Neural progenitor cell (in vitro differentiated cells): ENCODE data around the gene HAO2. TPM values are rescaled to one million over a fixed set of nuclear protein-coding genes. Genes with fewer than 3 reads are reported as not detected.
"Not testable (repeated sequence)": the region's sequence is repeated elsewhere in the genome, so short reads cannot be mapped to it uniquely, and the experiment has no call there.

Experiments used
- DNase-seq: peaks from one replicate; pipeline ENCODE4 v3.0.0-alpha.2; 2016; ENCODE audit warnings: low spot score
- H2AFZ ChIP-seq: fragments of 200-600 bp; sonication (generic); replicated peaks from 2 replicates; pipeline ENCODE4 v1.6.1; 2016; ENCODE audit warnings: antibody characterized with exemption
- H3F3A ChIP-seq: fragments of 200-600 bp; sonication (generic); 2 replicates; pipeline ENCODE4 v1.6.1; 2016; ENCODE audit warnings: antibody characterized with exemption, low read depth
- H3K27ac ChIP-seq: fragments of 200-600 bp; sonication (generic); 2 replicates; pipeline ENCODE4 v1.5.1; 2016; ENCODE audit warnings: mild to moderate bottlenecking
- H3K27me3 ChIP-seq: fragments of 200-600 bp; sonication (generic); 2 replicates; pipeline ENCODE4 v1.6.1; 2016; ENCODE audit warnings: mild to moderate bottlenecking, moderate library complexity
- H3K36me3 ChIP-seq: fragments of 200-600 bp; sonication (generic); 2 replicates; pipeline ENCODE4 v1.5.1; 2016
- H3K4me1 ChIP-seq: fragments of 200-600 bp; sonication (generic); 2 replicates; pipeline ENCODE4 v1.6.1; 2016; ENCODE audit warnings: mixed run types
- H3K4me2 ChIP-seq: fragments of 200-600 bp; sonication (generic); 2 replicates; pipeline ENCODE4 v1.6.1; 2016
- H3K4me3 ChIP-seq: fragments of 200-600 bp; sonication (generic); 2 replicates; pipeline ENCODE4 v1.5.1; 2016
- H3K79me2 ChIP-seq: fragments of 200-600 bp; sonication (generic); 2 replicates; pipeline ENCODE4 v1.6.1; 2016; ENCODE audit warnings: low read depth
- H3K9ac ChIP-seq: fragments of 200-600 bp; sonication (generic); 2 replicates; pipeline ENCODE4 v1.6.1; 2016
- H3K9me3 ChIP-seq: fragments of 200-600 bp; sonication (generic); 2 replicates; pipeline ENCODE4 v1.5.1; 2016; ENCODE audit warnings: low read depth
- H4K20me1 ChIP-seq: fragments of 200-600 bp; sonication (generic); 2 replicates; pipeline ENCODE4 v1.6.1; 2016; ENCODE audit warnings: low read depth
- H3K27ac Mint-ChIP-seq: 3 replicates; pipeline ENCODE4 v1.8.0; 2021; ENCODE audit warnings: mixed read lengths
- H3K27me3 Mint-ChIP-seq: 2 replicates; pipeline ENCODE4 v1.8.0; 2022; ENCODE audit warnings: low read depth, mild to moderate bottlenecking, inconsistent platforms, moderate library complexity, mixed read lengths; ENCODE audit not compliant: insufficient read depth
- H3K36me3 Mint-ChIP-seq: 3 replicates; pipeline ENCODE4 v1.8.0; 2021; ENCODE audit warnings: mixed read lengths
- H3K4me1 Mint-ChIP-seq: 3 replicates; pipeline ENCODE4 v1.8.0; 2021; ENCODE audit warnings: mixed read lengths
- H3K4me3 Mint-ChIP-seq: 3 replicates; pipeline ENCODE4 v1.8.0; 2021; ENCODE audit warnings: mild to moderate bottlenecking, moderate library complexity, mixed read lengths
- H3K9me3 Mint-ChIP-seq: 3 replicates; pipeline ENCODE4 v1.8.0; 2020; ENCODE audit warnings: mixed read lengths
- CTCF ChIP-seq: fragments of 200-600 bp; sonication (generic); IDR thresholded peaks from 2 replicates; pipeline ENCODE4 v1.5.1; 2017; ENCODE audit warnings: antibody characterized with exemption, mild to moderate bottlenecking
- EZH2 ChIP-seq: fragments of 200-600 bp; sonication (generic); IDR thresholded peaks from 2 replicates; pipeline ENCODE4 v1.6.1; 2017; ENCODE audit warnings: antibody characterized with exemption, mild to moderate bottlenecking, moderate library complexity
- EZH2phosphoT487 ChIP-seq: fragments of 200-600 bp; sonication (generic); IDR thresholded peaks from 2 replicates; pipeline ENCODE4 v1.6.1; 2017; ENCODE audit warnings: antibody characterized with exemption
- total RNA-seq: library from RNA; depleted of rRNA; stranded (reverse); fragments of >200 nt; gene quantifications from 2 replicates; pipeline ENCODE4 v1.2.3, GENCODE V29; 2015; ENCODE audit warnings: low replicate concordance

HAO2 gene
- total RNA-seq, 1 donor from 2014 or later: not detected

DNA sequence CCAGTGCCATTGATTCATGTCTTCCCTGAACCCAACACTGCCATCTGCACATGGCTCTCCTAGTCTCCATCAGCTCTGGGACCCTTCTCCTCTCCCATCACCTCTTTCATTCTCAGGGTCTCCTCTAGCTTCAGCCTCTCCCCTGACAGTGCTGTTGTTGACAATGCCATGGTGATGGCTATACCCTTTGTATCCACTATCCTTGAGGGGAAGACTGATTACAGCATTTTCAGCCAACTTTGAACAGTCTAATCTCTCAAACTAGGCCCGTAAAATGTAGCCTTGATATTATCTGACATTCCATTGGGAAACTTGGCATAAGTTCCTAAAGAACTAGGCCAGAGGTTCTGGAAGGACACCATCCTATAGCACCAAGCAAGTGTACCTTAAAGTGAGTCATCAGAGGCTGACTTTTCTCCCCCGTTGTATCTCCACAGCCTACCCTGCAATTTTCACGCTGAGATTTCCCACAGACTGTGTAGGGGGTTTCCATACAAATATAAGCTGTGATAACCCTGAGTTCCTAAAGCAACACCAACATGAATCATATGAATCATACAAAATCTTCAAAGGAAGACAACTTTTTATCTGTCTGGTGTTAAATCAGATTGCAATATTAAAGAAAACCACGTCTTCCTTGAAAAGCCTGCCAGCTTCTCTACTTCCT is 5.8 kb downstream of the HAO2 start:
- Mint-ChIP-seq H3K9me3 (no peaks in the 10 kb centered on the region), H3K36me3 (no peaks in the 10 kb centered on the region), H3K4me3 (no peak overlapping the region), H3K4me1 (no peaks in the 10 kb centered on the region), H3K27me3 (no peaks in the 10 kb centered on the region), H3K27ac (no peak overlapping the region)
- no peak for TF ChIP-seq CTCF
- no peak for TF ChIP-seq EZH2
- TF ChIP-seq EZH2phosphoT487: no peak
- Histone ChIP-seq H3K9ac (no peak overlapping the region), H4K20me1 (no peaks in the 10 kb centered on the region), H3K27ac (no peak overlapping the region), H3K4me2 (no peak overlapping the region), H3K27me3 (no peaks in the 10 kb centered on the region), H3K4me1 (no peaks in the 10 kb centered on the region), H2AFZ (no peak overlapping the region), H3F3A (no peaks in the 10 kb centered on the region), H3K79me2 (no peaks in the 10 kb centered on the region), H3K36me3 (no peaks in the 10 kb centered on the region), H3K9me3 (no peaks in the 10 kb centered on the region), H3K4me3 (no peak overlapping the region)
- DNase-seq: no peak

DNA sequence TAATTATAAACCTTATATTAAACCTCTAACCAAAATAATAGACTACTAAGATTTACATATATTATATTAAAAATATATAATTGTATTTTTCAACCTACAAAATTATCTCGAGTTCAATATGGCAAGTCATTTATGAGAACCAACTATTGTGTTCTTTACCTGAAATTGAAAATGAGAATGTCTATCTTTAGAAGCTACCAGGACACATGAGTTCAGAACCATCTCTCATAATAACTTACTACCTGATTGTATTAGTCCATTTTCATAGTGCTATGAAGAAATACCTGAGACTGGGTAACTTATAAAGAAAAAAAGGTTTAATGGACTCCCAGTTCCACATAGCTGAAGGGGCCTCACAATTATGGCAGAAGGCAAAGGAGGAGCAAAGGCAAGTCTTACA is 6.8 kb downstream of the HAO2 start:
- no peak overlapping the region for H3K27ac Mint-ChIP-seq
- Histone ChIP-seq H3K4me2 (no peak overlapping the region), H3K27me3 (no peaks in the 10 kb centered on the region), H3F3A (no peaks in the 10 kb centered on the region), H3K27ac (no peak overlapping the region), H3K4me1 (no peaks in the 10 kb centered on the region), H3K9me3 (no peaks in the 10 kb centered on the region), H3K4me3 (no peak overlapping the region), H2AFZ (no peak overlapping the region), H4K20me1 (no peaks in the 10 kb centered on the region), H3K36me3 (no peaks in the 10 kb centered on the region), H3K9ac (no peak overlapping the region), H3K79me2 (no peaks in the 10 kb centered on the region)
- no peaks in the 10 kb centered on the region for H3K27me3 Mint-ChIP-seq
- no peaks in the 10 kb centered on the region for H3K36me3 Mint-ChIP-seq
- no peaks in the 10 kb centered on the region for H3K9me3 Mint-ChIP-seq
- no peaks in the 10 kb centered on the region for H3K4me1 Mint-ChIP-seq
- no peak for TF ChIP-seq EZH2
- TF ChIP-seq EZH2phosphoT487: no peak
- TF ChIP-seq CTCF: no peak
- no peak overlapping the region for H3K4me3 Mint-ChIP-seq
- no peak for DNase-seq

DNA sequence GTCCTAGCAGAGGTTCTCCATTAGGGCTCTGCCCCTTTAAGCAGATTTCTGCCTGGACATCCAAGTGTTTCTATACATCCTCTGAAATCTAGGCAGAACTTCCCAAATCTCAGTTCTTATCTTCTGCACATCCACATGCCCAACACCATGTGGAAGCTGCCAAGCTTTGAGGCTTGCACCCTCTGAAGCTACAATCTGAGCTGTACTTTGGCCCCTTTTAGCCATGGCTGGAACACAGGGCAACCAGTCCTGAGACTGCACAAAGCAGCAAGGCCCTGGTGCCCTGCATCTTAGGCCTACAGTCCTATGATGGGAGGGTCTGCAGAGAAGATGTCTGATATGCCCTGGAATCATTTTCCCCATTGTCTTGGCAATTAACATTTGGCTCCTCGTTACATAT is 8.0 kb downstream of the HAO2 start:
- Mint-ChIP-seq H3K4me1 (no peaks in the 10 kb centered on the region), H3K9me3 (no peaks in the 10 kb centered on the region)

DNA sequence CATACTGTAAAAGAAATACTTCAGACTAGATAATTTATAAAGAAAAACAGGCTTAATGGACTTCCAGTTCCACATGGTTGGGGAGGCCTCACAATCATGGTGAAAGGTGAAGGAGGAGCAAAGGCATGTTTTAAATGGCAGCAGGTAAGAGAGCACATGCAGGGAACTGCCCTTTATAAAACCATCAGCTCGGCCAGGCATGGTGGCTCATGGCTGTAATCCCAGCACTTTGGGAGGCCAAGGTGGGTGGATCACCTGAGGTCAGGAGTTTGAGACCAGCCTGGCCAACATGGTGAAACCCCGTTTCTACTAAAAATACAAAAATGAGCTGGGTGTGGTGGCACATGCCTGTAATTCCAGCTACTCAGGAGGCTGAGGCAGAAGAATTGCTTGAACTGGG is 9.0 kb downstream of the HAO2 start:
- not testable (repeated sequence) for H3K4me3 ChIP-seq, H3K4me1 ChIP-seq, H3K79me2 ChIP-seq, H3K9ac ChIP-seq, H3K4me2 ChIP-seq, H3K4me1 Mint-ChIP-seq, H3K27me3 Mint-ChIP-seq, H4K20me1 ChIP-seq, H3K27me3 ChIP-seq, H3K36me3 ChIP-seq, H3F3A ChIP-seq, H2AFZ ChIP-seq, H3K9me3 Mint-ChIP-seq, H3K9me3 ChIP-seq, H3K4me3 Mint-ChIP-seq, H3K27ac ChIP-seq, H3K36me3 Mint-ChIP-seq, DNase-seq, H3K27ac Mint-ChIP-seq

More for the DNA sequence above, 8.0 kb downstream of the HAO2 start:
- Histone ChIP-seq H3K9me3 (no peaks in the 10 kb centered on the region), H3K4me3 (no peak overlapping the region), H3K9ac (no peak overlapping the region), H2AFZ (no peak overlapping the region), H3K4me2 (no peak overlapping the region), H3K27me3 (no peaks in the 10 kb centered on the region), H3K36me3 (no peaks in the 10 kb centered on the region), H4K20me1 (no peaks in the 10 kb centered on the region), H3K4me1 (no peaks in the 10 kb centered on the region), H3F3A (no peaks in the 10 kb centered on the region), H3K27ac (no peak overlapping the region), H3K79me2 (no peaks in the 10 kb centered on the region)
- Mint-ChIP-seq H3K36me3 (no peaks in the 10 kb centered on the region), H3K27ac (no peak overlapping the region), H3K4me3 (no peak overlapping the region), H3K27me3 (no peaks in the 10 kb centered on the region)
- TF ChIP-seq CTCF (no peak), EZH2 (no peak), EZH2phosphoT487 (no peak)
- no peak for DNase-seq
